HG03354 (cell line): Measurements from ENCODE around the gene SLC12A2.

Experiments
- ATAC-seq: cut with Tn5 transposase; IDR thresholded peaks from one replicate; pipeline ENCODE4 v1.9.1; 2021; ENCODE audit warnings: mild to moderate bottlenecking; ENCODE audit not compliant: unreplicated experiment, poor library complexity, severe bottlenecking

SLC12A2 gene

GRCh38 chr5:128083033-128083810, at the start of gene SLC12A2:
TSS of gene SLC12A2 (plus strand) at chr5:128083766. CDS start at chr5:128083955, 189 bp downstream.
- ATAC-seq = peak; percentile 66

GRCh38 chr5:128035689-128036088, 47.9 kb upstream of the SLC12A2 start:
- ATAC-seq = no peak

GRCh38 chr5:128036950-128037349, 46.6 kb upstream of the SLC12A2 start:
- no peak for ATAC-seq

- ATAC-seq = no peak
Measured at GRCh38 chr5:128038643-128039042, 44.9 kb upstream of the SLC12A2 start.

- no peak for ATAC-seq
Measured at GRCh38 chr5:128040927-128041326, 42.6 kb upstream of the SLC12A2 start.

GRCh38 chr5:128052780-128053179, 30.8 kb upstream of the SLC12A2 start:
- no peak for ATAC-seq

GRCh38 chr5:128053291-128053954, 30.1 kb upstream of the SLC12A2 start:
- no peak for ATAC-seq

GRCh38 chr5:128060644-128061385, 22.8 kb upstream of the SLC12A2 start:
- ATAC-seq = no peak

- ATAC-seq = no peak
Measured at GRCh38 chr5:128062172-128062746, 21.3 kb upstream of the SLC12A2 start.

- no peak for ATAC-seq
Measured at GRCh38 chr5:128074171-128074570, 9.4 kb upstream of the SLC12A2 start.

GRCh38 chr5:128074953-128075352, 8.6 kb upstream of the SLC12A2 start:
- no peak for ATAC-seq

- no peak for ATAC-seq
Measured at GRCh38 chr5:128077526-128077925, 6.0 kb upstream of the SLC12A2 start.

GRCh38 chr5:128081111-128081851, 2.3 kb upstream of the SLC12A2 start:
- ATAC-seq = no peak

- ATAC-seq = peak; percentile 25
Measured at GRCh38 chr5:128082551-128083032, 974 bp upstream of the SLC12A2 start.

- peak; percentile 40 for ATAC-seq
Measured at GRCh38 chr5:128083811-128084227, 253 bp downstream of the SLC12A2 start.

- peak; percentile 19 for ATAC-seq
Measured at GRCh38 chr5:128084228-128085167, 932 bp downstream of the SLC12A2 start.

- no peak for ATAC-seq
Measured at GRCh38 chr5:128085413-128085812, 1.8 kb downstream of the SLC12A2 start.

GRCh38 chr5:128091579-128091978, 8.0 kb downstream of the SLC12A2 start:
- no peak for ATAC-seq
